A549 (cell line): ENCODE data around the gene ZNF438. TPM values are rescaled to one million over a fixed set of nuclear protein-coding genes. Genes with fewer than 3 reads are reported as not detected.

Experiments
- ATAC-seq, 2 experiments: fragments of 200-7000 bp in 1 of 2; fragments of >200 bp in 1 of 2; cut with Nextera tagmentation in 1 of 2; cut with Tn5 transposase in 1 of 2; 3 replicates each; pipeline versions ENCODE4 v1.8.0 to v1.9.1; 2018 to 2020; ENCODE audit warnings: mild to moderate bottlenecking in 1 of 2, moderate library complexity in 1 of 2
- CTCF ChIA-PET: fragments of 300-600 bp; sonication (Branson Sonifier 250); formaldehyde crosslinking; extraction: SDS; loops from one replicate; lab custom pipeline; 2021; ENCODE audit warnings: antibody characterized with exemption, inconsistent platforms; lab: Yijun Ruan, JAX
- POLR2A ChIA-PET: fragments of 350-600 bp; formaldehyde crosslinking; extraction: SDS; loops from one replicate; lab custom pipeline; 2021; ENCODE audit warnings: antibody characterized with exemption, inconsistent platforms; lab: Yijun Ruan, JAX
- DNase-seq, 2 experiments: peaks; one replicate each; pipeline versions ENCODE4 v3.0.0 to v3.0.0-alpha.2; 2011 to 2016; ENCODE audit warnings: low read depth in 1 of 2, low spot score in 1 of 2
- FAIRE-seq: peaks from 2 replicates; lab custom pipeline; 2011; peaks lifted over from hg19 to GRCh38; lab: Jason Lieb, UNC
- H3K27ac ChIP-seq, 2 experiments: fragments of >200 bp; sonication (Bioruptor Twin); formaldehyde crosslinking; 3 replicates each; pipeline ENCODE4 v1.5.1; 2016 to 2017
- H3K4me1 ChIP-seq: fragments of >200 bp; sonication (Bioruptor Twin); formaldehyde crosslinking; 3 replicates; pipeline ENCODE4 v1.6.1; 2016
- H3K4me2 ChIP-seq: fragments of >200 bp; sonication (Bioruptor Twin); formaldehyde crosslinking; 3 replicates; pipeline ENCODE4 v1.6.1; 2016
- H3K4me3 ChIP-seq: fragments of >200 bp; sonication (Bioruptor Twin); formaldehyde crosslinking; 3 replicates; pipeline ENCODE4 v1.5.1; 2016
- H3K9me3 ChIP-seq: fragments of >200 bp; sonication (Bioruptor Twin); formaldehyde crosslinking; 3 replicates; pipeline ENCODE4 v1.6.1; 2016
- ATOH8 ChIP-seq: fragments of 250-450 bp; sonication (Bioruptor Pico); IDR thresholded peaks from 2 replicates; pipeline ENCODE4 v1.5.0; 2020; ENCODE audit warnings: low read depth, mild to moderate bottlenecking, moderate library complexity
- BCL3 ChIP-seq: fragments of >200 bp; sonication (Bioruptor Twin); formaldehyde crosslinking; IDR thresholded peaks from 3 replicates; pipeline ENCODE4 v1.6.1; 2016
- BHLHE40 ChIP-seq: IDR thresholded peaks from 2 replicates; pipeline ENCODE4 v1.6.1; 2012; ENCODE audit warnings: low read depth, low read length, inconsistent platforms
- CEBPB ChIP-seq, 2 experiments: fragments of >200 bp in 1 of 2; sonication (Bioruptor Twin) in 1 of 2; formaldehyde crosslinking in 1 of 2; IDR thresholded peaks; 2 replicates each; pipeline ENCODE4 v1.6.1; 2012 to 2016
- CHD4 ChIP-seq: fragments of 200-600 bp; sonication (generic); IDR thresholded peaks from 2 replicates; pipeline ENCODE4 v1.6.1; 2016; ENCODE audit warnings: antibody characterized with exemption, mild to moderate bottlenecking, borderline replicate concordance
- CTCF ChIP-seq: fragments of >200 bp; sonication (Bioruptor Twin); formaldehyde crosslinking; IDR thresholded peaks from 3 replicates; pipeline ENCODE4 v1.5.1; 2016
- EHF ChIP-seq: fragments of 250-450 bp; sonication (Bioruptor Pico); IDR thresholded peaks from 2 replicates; pipeline ENCODE4 v1.5.0; 2020; ENCODE audit warnings: mild to moderate bottlenecking
- ELK1 ChIP-seq: fragments of 150-350 bp; IDR thresholded peaks from 2 replicates; pipeline ENCODE4 v1.6.1; 2014; ENCODE audit warnings: low read depth, mild to moderate bottlenecking, low read length
- EP300 ChIP-seq, 2 experiments: fragments of >200 bp; sonication (Bioruptor Twin); formaldehyde crosslinking; IDR thresholded peaks; 2 replicates in 1 of 2; 3 replicates in 1 of 2; pipeline ENCODE4 v1.6.1; 2016 to 2017
- FOXS1 ChIP-seq: fragments of 250-450 bp; sonication (Bioruptor Pico); IDR thresholded peaks from 2 replicates; pipeline ENCODE4 v1.5.0; 2020; ENCODE audit warnings: mild to moderate bottlenecking, moderate library complexity
- HDAC2 ChIP-seq: fragments of 200-600 bp; sonication (generic); IDR thresholded peaks from 2 replicates; pipeline ENCODE4 v1.6.1; 2016
- HMGXB4 ChIP-seq: fragments of 250-450 bp; sonication (Bioruptor Pico); IDR thresholded peaks from 2 replicates; pipeline ENCODE4 v1.5.0; 2021; ENCODE audit warnings: mild to moderate bottlenecking, moderate library complexity, borderline replicate concordance
- JUNB ChIP-seq: fragments of >200 bp; sonication (Bioruptor Twin); formaldehyde crosslinking; IDR thresholded peaks from 2 replicates; pipeline ENCODE4 v1.6.1; 2016
- KDM1A ChIP-seq: fragments of 200-600 bp; sonication (generic); IDR thresholded peaks from 2 replicates; pipeline ENCODE4 v1.6.1; 2016; ENCODE audit warnings: low read depth, mild to moderate bottlenecking
- MAFK ChIP-seq: fragments of 450-650 bp; IDR thresholded peaks from 2 replicates; pipeline ENCODE4 v1.6.1; 2014; ENCODE audit not compliant: partially characterized antibody
- MYC ChIP-seq: IDR thresholded peaks from 2 replicates; pipeline ENCODE4 v1.6.1; 2012; ENCODE audit warnings: mild to moderate bottlenecking, inconsistent platforms, low read length, improper control_type of control experiment, borderline replicate concordance
- PBX3 ChIP-seq: IDR thresholded peaks from 2 replicates; pipeline ENCODE4 v1.6.1; 2012
- PHF8 ChIP-seq: fragments of 200-600 bp; sonication (generic); IDR thresholded peaks from 2 replicates; pipeline ENCODE4 v1.6.1; 2016; ENCODE audit warnings: low read depth, mild to moderate bottlenecking, antibody characterized with exemption, moderate library complexity, borderline replicate concordance
- RAD21 ChIP-seq, 2 experiments: fragments of >200 bp in 1 of 2; sonication (Bioruptor Twin) in 1 of 2; formaldehyde crosslinking in 1 of 2; IDR thresholded peaks in 1 of 2; conservative IDR thresholded peaks in 1 of 2; 2 replicates in 1 of 2; 3 replicates in 1 of 2; pipeline ENCODE4 v1.6.1; 2012 to 2018; ENCODE audit warnings: inconsistent platforms in 1 of 2
- RARB ChIP-seq: fragments of 250-450 bp; sonication (Bioruptor Pico); IDR thresholded peaks from 2 replicates; pipeline ENCODE4 v1.8.0; 2021; ENCODE audit warnings: mild to moderate bottlenecking, moderate library complexity
- RCOR1 ChIP-seq: fragments of 150-350 bp; IDR thresholded peaks from 2 replicates; pipeline ENCODE4 v1.6.1; 2014; ENCODE audit warnings: antibody characterized with exemption, low read length, low read depth
- SMC3 ChIP-seq: fragments of >200 bp; sonication (Bioruptor Twin); formaldehyde crosslinking; IDR thresholded peaks from 3 replicates; pipeline ENCODE4 v1.6.1; 2018; ENCODE audit warnings: inconsistent platforms
- USF2 ChIP-seq: fragments of 450-650 bp; IDR thresholded peaks from 2 replicates; pipeline ENCODE4 v1.6.1; 2014; ENCODE audit warnings: antibody characterized with exemption
- ZC3H11A ChIP-seq: fragments of 450-650 bp; IDR thresholded peaks from 2 replicates; pipeline ENCODE4 v1.6.1; 2014; ENCODE audit warnings: antibody characterized with exemption, mild to moderate bottlenecking
- WGBS: methylation state at CpG from one replicate; pipeline ENCODE4 v1.1.6; 2017; ENCODE audit errors: missing lambda C conversion rate; 5-methylcytosine and 5-hydroxymethylcytosine counted together
- polyA plus RNA-seq, 4 experiments: library from polyadenylated mRNA; depleted of rRNA in 3 of 4; stranded (reverse); fragments of >200 nt; fragmentation: RNase III in 1 of 4; extraction: RNeasy Plus Mini Kit Qiagen cat#74134 plus additional on column Dnase treatment in 1 of 4; gene quantifications; 2 replicates in 3 of 4; 3 replicates in 1 of 4; pipeline ENCODE4 v1.2.3, GENCODE V29; 2011 to 2017

ZNF438 gene
- polyA plus RNA-seq, 2 of the 4 experiments (the other 2 are of a cell fraction): 2.2 to 4.5 TPM

GRCh38 chr10:30863516-30864210 lies 168.0 kb downstream of the ZNF438 start:
- DNase-seq (no peak), ATAC-seq (no peak), FAIRE-seq (no peak)
- CTCF ChIA-PET: no interaction called here
- no peak overlapping the region for H3K4me3 ChIP-seq
- H3K4me1 ChIP-seq: no peaks in the 10 kb centered on the region
- TF ChIP-seq RAD21 (conservative IDR thresholded peaks at IDR 0.05 in 1 of 2, IDR thresholded peaks at IDR 0.05 in 1 of 2) (no peak), SMC3 (no peak), USF2 (no peak), ATOH8 (CRISPR knock-in tag) (no peak), EHF (CRISPR knock-in tag) (no peak), ELK1 (no peak), MAFK (no peak), KDM1A (no peak), MYC (no peak), CEBPB (IDR thresholded peaks at IDR 0.05) (no peak), EP300 (IDR thresholded peaks at IDR 0.05) (no peak), JUNB (no peak)
- no peak overlapping the region for H3K27ac ChIP-seq
- POLR2A ChIA-PET: no interaction called here
- WGBS: 66% methylated on average over 9 of the region's 9 CpGs
- H3K9me3 ChIP-seq: no peaks in the 10 kb centered on the region
- no peak overlapping the region for H3K4me2 ChIP-seq

GRCh38 chr10:30862486-30862885 lies 169.2 kb downstream of the ZNF438 start:
- H3K9me3 ChIP-seq: no peaks in the 10 kb centered on the region
- ChIA-PET CTCF (interaction anchor here (1.1 kb wide), 1 partner anchor 169 kb away, joined by 4 read pairs; the partner anchor contains the start of gene ZNF438), POLR2A (no interaction called here)
- 81% methylated on average over 2 of the region's 2 CpGs for WGBS
- ATAC-seq (no peak), DNase-seq (no peak), FAIRE-seq (no peak)
- H3K4me1 ChIP-seq: no peaks in the 10 kb centered on the region
- no peak overlapping the region for H3K4me3 ChIP-seq
- H3K27ac ChIP-seq: no peak overlapping the region
- no peak overlapping the region for H3K4me2 ChIP-seq
- no peak for TF ChIP-seq ZC3H11A
- no peak for TF ChIP-seq RARB (CRISPR knock-in tag)
- TF ChIP-seq BCL3: no peak
- TF ChIP-seq CTCF: no peak
- no peak for TF ChIP-seq PBX3
- TF ChIP-seq FOXS1 (CRISPR knock-in tag): no peak
- no peak for TF ChIP-seq BHLHE40
- TF ChIP-seq PHF8: no peak
- TF ChIP-seq RCOR1: no peak
- no peak for TF ChIP-seq USF2
- TF ChIP-seq HMGXB4 (CRISPR knock-in tag): no peak
- TF ChIP-seq CHD4: no peak
- no peak for TF ChIP-seq HDAC2
